Measurements from ENCODE around the gene ADAM12. TPM values are rescaled to one million over a fixed set of nuclear protein-coding genes. Genes with fewer than 3 reads are reported as not detected.
"Not testable (repeated sequence)": the region's sequence is repeated elsewhere in the genome, so short reads cannot be mapped to it uniquely, and the experiment has no call there.

ADAM12 gene
- total RNA-seq, 4 donors from 2014 or later, result 0.78 to 10.5 (median 1.2) TPM

DNA sequence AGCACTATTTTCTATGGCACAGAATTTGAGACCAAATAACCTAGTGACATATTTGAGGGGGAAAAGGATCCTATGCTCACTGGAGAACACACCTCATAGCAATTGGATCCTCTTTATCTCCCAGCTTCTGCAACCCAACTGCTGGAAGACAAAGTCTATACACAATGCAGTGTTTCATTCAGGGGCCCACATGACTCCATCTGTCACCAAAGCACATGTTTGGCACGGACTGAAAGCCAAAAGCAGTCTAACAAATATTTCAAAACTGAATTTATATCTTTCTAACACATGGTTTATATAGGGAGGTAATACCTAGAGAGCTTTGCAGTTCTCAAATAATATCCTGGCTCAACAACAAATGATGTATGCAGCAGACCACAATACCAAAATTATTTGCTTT is 39.2 kb downstream of the ADAM12 start:
- no peak overlapping the region for H3K27ac ChIP-seq
- H3K27me3 ChIP-seq, result no peaks in the 10 kb centered on the region
- H3K4me1 ChIP-seq, result no peaks in the 10 kb centered on the region
- WGBS, 2 donors, result 27 to 38% methylated on average over 1 of the region's 1 CpG
- no peak overlapping the region for H3K4me3 ChIP-seq
- H3K9me3 ChIP-seq, result no peaks in the 10 kb centered on the region
- DNase-seq (ENCODE audit: low spot score in 2 of 2), result no peak
- no peaks in the 10 kb centered on the region for H3K36me3 ChIP-seq
- no peak for TF ChIP-seq EP300 (IDR thresholded peaks at IDR 0.05)
- TF ChIP-seq POLR2A (IDR thresholded peaks at IDR 0.05), result no peak
- TF ChIP-seq, protein P1, sequence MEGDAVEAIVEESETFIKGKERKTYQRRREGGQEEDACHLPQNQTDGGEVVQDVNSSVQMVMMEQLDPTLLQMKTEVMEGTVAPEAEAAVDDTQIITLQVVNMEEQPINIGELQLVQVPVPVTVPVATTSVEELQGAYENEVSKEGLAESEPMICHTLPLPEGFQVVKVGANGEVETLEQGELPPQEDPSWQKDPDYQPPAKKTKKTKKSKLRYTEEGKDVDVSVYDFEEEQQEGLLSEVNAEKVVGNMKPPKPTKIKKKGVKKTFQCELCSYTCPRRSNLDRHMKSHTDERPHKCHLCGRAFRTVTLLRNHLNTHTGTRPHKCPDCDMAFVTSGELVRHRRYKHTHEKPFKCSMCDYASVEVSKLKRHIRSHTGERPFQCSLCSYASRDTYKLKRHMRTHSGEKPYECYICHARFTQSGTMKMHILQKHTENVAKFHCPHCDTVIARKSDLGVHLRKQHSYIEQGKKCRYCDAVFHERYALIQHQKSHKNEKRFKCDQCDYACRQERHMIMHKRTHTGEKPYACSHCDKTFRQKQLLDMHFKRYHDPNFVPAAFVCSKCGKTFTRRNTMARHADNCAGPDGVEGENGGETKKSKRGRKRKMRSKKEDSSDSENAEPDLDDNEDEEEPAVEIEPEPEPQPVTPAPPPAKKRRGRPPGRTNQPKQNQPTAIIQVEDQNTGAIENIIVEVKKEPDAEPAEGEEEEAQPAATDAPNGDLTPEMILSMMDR (IDR thresholded peaks at IDR 0.05), result no peak

DNA sequence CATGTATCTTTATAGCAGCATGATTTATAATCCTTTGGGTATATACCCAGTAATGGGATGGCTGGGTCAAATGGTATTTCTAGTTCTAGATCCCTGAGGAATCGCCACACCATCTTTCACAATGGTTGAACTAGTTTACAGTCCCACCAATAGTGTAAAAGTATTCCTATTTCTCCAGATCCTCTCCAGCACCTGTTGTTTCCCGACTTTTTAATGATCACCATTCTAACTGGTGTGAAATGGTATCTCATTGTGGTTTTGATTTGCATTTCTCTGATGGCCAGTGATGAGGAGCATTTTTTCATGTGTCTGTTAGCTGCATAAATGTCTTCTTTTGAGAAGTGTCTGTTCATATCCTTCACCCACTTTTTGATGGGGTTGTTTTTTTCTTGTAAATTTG is 44.8 kb downstream of the ADAM12 start:
- WGBS, 2 donors, result 57 to 91% methylated on average over 2 of the region's 2 CpGs
- DNase-seq (ENCODE audit: low spot score in 2 of 2); H3K4me3 ChIP-seq; H3K9me3 ChIP-seq; H3K36me3 ChIP-seq; H3K4me1 ChIP-seq; H3K27ac ChIP-seq; H3K27me3 ChIP-seq: not testable (repeated sequence)

DNA sequence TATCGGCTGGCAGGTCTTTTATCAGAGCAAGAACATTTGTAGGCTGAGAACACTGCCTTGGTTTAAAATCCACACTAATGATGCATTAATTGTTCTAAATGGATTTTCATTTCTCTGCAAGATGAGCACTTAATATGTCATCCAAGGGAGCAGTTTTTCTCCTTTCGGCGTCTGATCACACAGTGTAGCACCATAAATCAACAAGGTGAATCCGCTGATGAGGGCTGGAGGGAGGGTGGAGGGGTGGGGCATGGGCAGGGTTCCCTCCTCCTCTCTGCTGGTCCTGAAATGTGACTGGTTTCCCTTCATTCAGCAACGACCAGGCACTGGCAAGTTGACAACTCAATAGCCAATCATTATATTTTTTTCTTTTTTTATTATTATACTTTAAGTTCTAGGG is 45.6 kb downstream of the ADAM12 start:
- Histone ChIP-seq H3K27me3 (no peaks in the 10 kb centered on the region), H3K36me3 (no peaks in the 10 kb centered on the region), H3K4me1 (no peaks in the 10 kb centered on the region), H3K4me3 (no peak overlapping the region), H3K27ac (no peak overlapping the region), H3K9me3 (peaks cover 0 to 6% (median 0%) of the 10 kb centered on the region in 4 donors)
- no peak for TF ChIP-seq POLR2A (IDR thresholded peaks at IDR 0.05)
- TF ChIP-seq, protein P1 (IDR thresholded peaks at IDR 0.05), result no peak
- TF ChIP-seq EP300 (IDR thresholded peaks at IDR 0.05), result no peak
- 74 to 76% methylated on average over 5 of the region's 5 CpGs for WGBS, 2 donors
- no peak for DNase-seq (ENCODE audit: low spot score in 2 of 2)

- Histone ChIP-seq H3K27ac (no peak overlapping the region), H3K4me1 (no peaks in the 10 kb centered on the region), H3K9me3 (peaks cover 0 to 6% (median 0%) of the 10 kb centered on the region in 4 donors), H3K36me3 (no peaks in the 10 kb centered on the region), H3K27me3 (no peaks in the 10 kb centered on the region), H3K4me3 (no peak overlapping the region)
- TF ChIP-seq EP300 (IDR thresholded peaks at IDR 0.05), result no peak
- 44 to 51% methylated on average over 2 of the region's 2 CpGs for WGBS, 2 donors
- no peak for DNase-seq (ENCODE audit: low spot score in 2 of 2)
Observed at GRCh38 chr10:126341491-126341890, 46.8 kb downstream of the ADAM12 start.

DNA sequence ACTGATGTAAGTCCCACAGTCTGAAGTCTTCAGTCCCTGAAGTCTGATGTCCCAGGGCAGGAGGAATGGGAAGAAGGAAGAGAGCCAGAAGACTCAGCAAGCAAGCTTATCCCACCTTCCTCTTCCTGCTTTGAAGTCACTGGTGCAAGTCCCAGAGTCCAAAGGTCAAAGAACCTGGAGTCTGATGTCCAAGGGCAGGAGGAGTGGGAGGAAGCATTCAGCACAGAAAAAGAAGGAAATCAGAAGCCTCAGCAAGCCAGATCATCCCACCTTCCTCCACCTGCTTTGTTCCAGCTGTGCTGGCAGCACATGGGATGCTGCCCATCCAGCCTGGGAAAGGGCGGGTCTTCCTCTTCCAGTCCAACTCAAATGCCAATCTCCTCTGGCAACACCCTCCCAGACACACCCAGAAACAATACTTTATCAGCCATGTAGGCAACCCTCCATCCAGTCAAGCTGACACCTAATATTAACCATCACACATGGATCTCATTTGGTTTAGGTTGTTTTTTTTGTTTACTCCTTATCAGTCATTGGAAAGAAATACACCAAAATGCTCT is 50.9 kb downstream of the ADAM12 start:
- H3K36me3 ChIP-seq, result no peaks in the 10 kb centered on the region
- 92 to 100% methylated on average over 1 of the region's 1 CpG for WGBS, 2 donors
- H3K4me3 ChIP-seq, result no peak overlapping the region
- no peak for TF ChIP-seq EP300 (IDR thresholded peaks at IDR 0.05)
- no peak for TF ChIP-seq POLR2A (IDR thresholded peaks at IDR 0.05)
- TF ChIP-seq, protein P1 (IDR thresholded peaks at IDR 0.05), result no peak
- H3K9me3 ChIP-seq, result no peaks in the 10 kb centered on the region
- H3K27ac ChIP-seq, result no peak overlapping the region
- no peak for DNase-seq (ENCODE audit: low spot score in 2 of 2)
- H3K27me3 ChIP-seq, result no peaks in the 10 kb centered on the region
- H3K4me1 ChIP-seq, result no peaks in the 10 kb centered on the region

DNA sequence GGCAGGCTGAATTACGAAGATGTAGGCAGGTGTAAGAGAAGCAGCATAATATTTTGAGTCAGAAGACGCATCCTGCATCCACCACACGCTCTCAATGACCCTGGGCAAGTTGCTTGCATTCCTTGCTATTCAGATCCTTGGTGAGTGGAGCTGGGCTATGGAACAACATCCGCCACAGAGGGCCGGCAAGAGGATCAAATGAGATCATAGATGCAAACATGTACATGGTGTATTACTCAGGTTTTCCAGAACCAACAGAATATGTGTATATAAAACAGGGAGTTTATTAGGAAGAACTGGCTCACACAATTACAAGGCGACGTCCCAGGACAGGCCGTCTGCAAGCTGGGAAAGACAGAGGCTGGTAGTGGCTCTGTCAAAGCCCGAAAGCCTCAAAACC is 51.5 kb downstream of the ADAM12 start:
- Histone ChIP-seq H3K27ac (no peak overlapping the region), H3K9me3 (no peaks in the 10 kb centered on the region), H3K4me3 (no peak overlapping the region), H3K4me1 (no peaks in the 10 kb centered on the region), H3K36me3 (no peaks in the 10 kb centered on the region), H3K27me3 (no peaks in the 10 kb centered on the region)
- TF ChIP-seq POLR2A (IDR thresholded peaks at IDR 0.05) (no peak), EP300 (IDR thresholded peaks at IDR 0.05) (no peak)
- TF ChIP-seq, protein P1 (IDR thresholded peaks at IDR 0.05), result no peak
- WGBS, 2 donors, result 65 to 76% methylated on average over 9 of the region's 9 CpGs
- DNase-seq (ENCODE audit: low spot score in 2 of 2), result no peak
